K562 (cell line): ENCODE results near the gene SMIM23. TPM values are rescaled to one million over a fixed set of nuclear protein-coding genes. Genes with fewer than 3 reads are reported as not detected.

Source experiments
- ATAC-seq: fragments of 200-7000 bp; cut with Tn5 transposase; 3 replicates; pipeline ENCODE4 v1.9.1; 2020; ENCODE audit warnings: moderate library complexity
- BruUV-seq: library from RNA; stranded (reverse); fragments of 400-500 nt; replicated peaks from 2 replicates; lab custom pipeline; 2021; lab: Mats Ljungman, UMichigan
- CTCF ChIA-PET: fragments of 300-600 bp; formaldehyde crosslinking; extraction: SDS; loops from one replicate; lab custom pipeline; 2021; ENCODE audit warnings: low intra/inter-chr PET ratio; lab: Yijun Ruan, JAX
- POLR2A ChIA-PET: fragments of 300-600, 350-650 bp; sonication (Branson Sonifier 250); formaldehyde crosslinking; extraction: SDS; loops from one replicate; lab custom pipeline; 2021; ENCODE audit warnings: antibody characterized with exemption, inconsistent platforms; lab: Yijun Ruan, JAX
- DNase-seq, 4 experiments: peaks; one replicate each; pipeline versions ENCODE4 v3.0.0 to v3.0.0-alpha.2; 2011 to 2018; ENCODE audit warnings: low spot score in 3 of 4, mixed read lengths in 3 of 4; ENCODE audit errors: extremely low read depth in 1 of 4
- FAIRE-seq: peaks from 2 replicates; lab custom pipeline; 2011; peaks lifted over from hg19 to GRCh38; lab: Jason Lieb, UNC
- H2AFZ ChIP-seq: 2 replicates; pipeline ENCODE4 v1.6.0; 2011; ENCODE audit warnings: low read depth, low read length, control low read depth, inconsistent platforms
- H3K27ac ChIP-seq: fragments of 200-600 bp; 3 replicates; pipeline ENCODE4 v1.8.0; 2011; ENCODE audit warnings: low read depth, mild to moderate bottlenecking, control low read depth, inconsistent platforms, low read length, moderate library complexity, mixed read lengths; ENCODE audit errors: extremely low read depth
- H3K27me3 ChIP-seq, 2 experiments: fragments of 300-600 bp in 1 of 2; 2 replicates in 1 of 2; 3 replicates in 1 of 2; pipeline versions ENCODE4 v1.6.0 to v1.8.0; 2011; ENCODE audit warnings: inconsistent platforms in 2 of 2, low read length in 2 of 2, mild to moderate bottlenecking in 1 of 2, mixed read lengths in 1 of 2, moderate library complexity in 1 of 2; ENCODE audit not compliant: control insufficient read depth in 2 of 2, insufficient read depth in 2 of 2
- H3K36me3 ChIP-seq: fragments of 300-600 bp; 3 replicates; pipeline ENCODE4 v1.8.0; 2011; ENCODE audit warnings: mild to moderate bottlenecking, low read length, inconsistent platforms; ENCODE audit not compliant: control insufficient read depth, insufficient read depth
- H3K4me1 ChIP-seq, 2 experiments: fragments of 200-600 bp in 1 of 2; replicated peaks in 1 of 2; 2 replicates in 1 of 2; 3 replicates in 1 of 2; pipeline versions ENCODE4 v1.5.1 to v1.8.0; 2011; ENCODE audit warnings: inconsistent platforms in 2 of 2, low read length in 2 of 2, mild to moderate bottlenecking in 1 of 2, mixed read lengths in 1 of 2, moderate library complexity in 1 of 2; ENCODE audit not compliant: control insufficient read depth in 2 of 2, insufficient read depth in 2 of 2
- H3K4me2 ChIP-seq: 2 replicates; pipeline ENCODE4 v1.6.1; 2011; ENCODE audit warnings: low read length, control low read depth, inconsistent platforms, mixed read lengths; ENCODE audit not compliant: insufficient read depth
- H3K4me3 ChIP-seq: fragments of 200-600 bp; sonication (generic), shearing (Covaris generic); 2 replicates; pipeline ENCODE4 v1.5.1; 2016; ENCODE audit warnings: control low read depth, inconsistent platforms
- H3K79me2 ChIP-seq: fragments of 200-600 bp; 3 replicates; pipeline ENCODE4 v1.8.0; 2011; ENCODE audit warnings: low read length, inconsistent platforms; ENCODE audit not compliant: control insufficient read depth, insufficient read depth
- H3K9ac ChIP-seq, 2 experiments: 2 replicates each; pipeline versions ENCODE4 v1.6.0 to v1.6.1; 2011; ENCODE audit warnings: low read depth in 2 of 2, low read length in 2 of 2, control low read depth in 1 of 2, inconsistent platforms in 1 of 2, mild to moderate bottlenecking in 1 of 2, mixed read lengths in 1 of 2; ENCODE audit not compliant: insufficient read depth in 1 of 2
- H3K9me1 ChIP-seq: one replicate; pipeline ENCODE4 v1.6.0; 2011; ENCODE audit warnings: inconsistent platforms, mild to moderate bottlenecking, low read length, moderate library complexity; ENCODE audit not compliant: control insufficient read depth, insufficient read depth
- H3K9me3 ChIP-seq: replicated peaks from 2 replicates; pipeline ENCODE4 v1.5.1; 2011; ENCODE audit warnings: low read depth, low read length, inconsistent platforms; ENCODE audit not compliant: control insufficient read depth, insufficient read depth
- H4K20me1 ChIP-seq: replicated peaks from 2 replicates; pipeline ENCODE4 v1.6.1; 2011; ENCODE audit warnings: low read length, inconsistent platforms, mixed read lengths; ENCODE audit not compliant: control insufficient read depth, insufficient read depth
- CBFA2T2 ChIP-seq: fragments of 450-650 bp; conservative IDR thresholded peaks from 2 replicates; pipeline ENCODE4 v1.6.1; 2017; ENCODE audit warnings: mild to moderate bottlenecking
- CHD4 ChIP-seq: fragments of 200-600 bp; sonication (generic); IDR thresholded peaks from 3 replicates; pipeline ENCODE4 v1.6.1; 2012; ENCODE audit warnings: low read depth, mild to moderate bottlenecking, mixed read lengths, low read length, inconsistent platforms; ENCODE audit not compliant: insufficient read depth, insufficient replicate concordance, poor library complexity, severe bottlenecking
- CREB1 ChIP-seq, 2 experiments: sonication (generic) in 1 of 2; formaldehyde crosslinking in 1 of 2; IDR thresholded peaks; 2 replicates each; pipeline versions ENCODE4 v1.6.1 to v1.8.0; 2012 to 2022; ENCODE audit warnings: inconsistent platforms in 1 of 2, mild to moderate bottlenecking in 1 of 2, missing genetic modification reagents in 1 of 2, moderate library complexity in 1 of 2
- ELK3 ChIP-seq: fragments of 450-650 bp; formaldehyde crosslinking; IDR thresholded peaks from 2 replicates; pipeline ENCODE4 v1.4.0; 2020; ENCODE audit warnings: mild to moderate bottlenecking
- ETV5 ChIP-seq: sonication (generic); formaldehyde crosslinking; IDR thresholded peaks from 2 replicates; pipeline ENCODE4 v1.4.0; 2020; ENCODE audit warnings: low read depth, mild to moderate bottlenecking, missing genetic modification reagents
- HCFC1 ChIP-seq: IDR thresholded peaks from 2 replicates; pipeline ENCODE4 v1.6.1; 2012; ENCODE audit warnings: low read depth, low read length, improper control_type of control experiment
- MTA2 ChIP-seq: fragments of 450-650 bp; IDR thresholded peaks from 2 replicates; pipeline ENCODE4 v1.6.1; 2016; ENCODE audit warnings: low read depth
- TCFL5 ChIP-seq: fragments of 250-450 bp; sonication (Bioruptor Pico); conservative IDR thresholded peaks from 2 replicates; pipeline ENCODE4 v1.6.1; 2021; ENCODE audit warnings: mild to moderate bottlenecking, moderate library complexity, matching md5 sums
- U2AF2 ChIP-seq: fragments of 200-400 bp; formaldehyde crosslinking; optimal IDR thresholded peaks from 2 replicates; pipeline ENCODE3; 2017; ENCODE audit warnings: low read depth, mild to moderate bottlenecking, low read length
- XRCC5 ChIP-seq: fragments of 200-400 bp; formaldehyde crosslinking; IDR thresholded peaks from 2 replicates; pipeline ENCODE4 v1.6.1; 2017; ENCODE audit warnings: low read depth, mild to moderate bottlenecking, low read length
- ZNF445 ChIP-seq: fragments of 250-450 bp; sonication (Bioruptor Pico); IDR thresholded peaks from 2 replicates; pipeline ENCODE4 v1.4.0; 2020; ENCODE audit warnings: low read depth, mild to moderate bottlenecking, moderate library complexity
- ZNF778 ChIP-seq: fragments of 450-650 bp; formaldehyde crosslinking; IDR thresholded peaks from 2 replicates; pipeline ENCODE4 v1.4.0; 2020; ENCODE audit warnings: mild to moderate bottlenecking, moderate library complexity
- WGBS: fragments of 100-300 bp; shearing (Covaris generic); methylation state at CpG from one replicate; pipeline ENCODE4 v1.1.6; 2016; ENCODE audit warnings: low coverage, mixed read lengths; ENCODE audit not compliant: insufficient coverage; ENCODE audit errors: missing lambda C conversion rate; 5-methylcytosine and 5-hydroxymethylcytosine counted together
- in situ Hi-C: fragments of 300-500 bp; cut with MboI; formaldehyde crosslinking; loops from 4 replicates; pipeline ENCODE4 v1.15.0; 2018; ENCODE audit warnings: inconsistent platforms, mixed read lengths
- intact Hi-C: fragments of 100-400 bp; cut with micrococcal nuclease; formaldehyde crosslinking; loops from 2 replicates; pipeline ENCODE4 v1.14.2; 2022
- polyA plus RNA-seq, 8 experiments: library from polyadenylated mRNA; depleted of rRNA in 4 of 8; stranded (reverse) in 5 of 8; unstranded in 3 of 8; fragments of >200 nt; fragmentation: Nextera tagmentation in 2 of 8; fragmentation: Illumina TruSeq in 1 of 8; extraction: Ambion mirVana in 2 of 8; extraction: Trizol in 1 of 8; gene quantifications; 2 replicates each; pipeline versions ENCODE4 v1.2.1 to v1.2.3, GENCODE V29; 2011 to 2014; ENCODE audit warnings: inconsistent platforms in 1 of 8, missing spikeins in 1 of 8
- total RNA-seq, 7 experiments: library from RNA; depleted of rRNA in 6 of 7; stranded (reverse); fragments of >200 nt in 6 of 7; fragmentation: Illumina TruSeq in 2 of 7; extraction: Trizol in 2 of 7; gene quantifications; 2 replicates each; pipeline versions ENCODE4 v1.2.1 to v1.2.3, GENCODE V29; 2011 to 2021; ENCODE audit warnings: low replicate concordance in 1 of 7

The SMIM23 gene
- total and polyA plus RNA-seq, 9 of the 15 experiments (the other 6 are each of a cell fraction or from before 2014, with no cell fraction given), result not detected

- Histone ChIP-seq H3K36me3 (no peaks in the 10 kb centered on the region), H3K4me2 (no peak overlapping the region), H3K9me3 (no peaks in the 10 kb centered on the region), H2AFZ (no peak overlapping the region), H3K9me1 (no peaks in the 10 kb centered on the region), H4K20me1 (no peaks in the 10 kb centered on the region), H3K79me2 (no peaks in the 10 kb centered on the region), H3K9ac (no peak overlapping the region), H3K4me1 (no peaks in the 10 kb centered on the region), H3K27me3 (peaks cover 2 to 9% of the 10 kb centered on the region in 2 experiments; a peak in 2 of 5 replicates), H3K27ac (no peak overlapping the region), H3K4me3 (no peak overlapping the region)
- WGBS, result 4% methylated on average over 6 of the region's 6 CpGs
- ATAC-seq (no peak), FAIRE-seq (no peak), DNase-seq (no peak)
- TF ChIP-seq CHD4 (no peak), U2AF2 (no peak), ELK3 (no peak), ZNF445 (CRISPR knock-in tag) (no peak), ZNF778 (CRISPR knock-in tag) (no peak), XRCC5 (no peak), CREB1 (IDR thresholded peaks at IDR 0.05) (no peak), CREB1 (CRISPR knock-in tag; IDR thresholded peaks at IDR 0.05) (no peak), TCFL5 (CRISPR knock-in tag) (no peak), CBFA2T2 (no peak), MTA2 (no peak), HCFC1 (no peak), ETV5 (CRISPR knock-in tag) (no peak)
- CTCF ChIA-PET, result no interaction called here
- in situ Hi-C loops, result no loop called here
- intact Hi-C loops, result no loop called here
- no TSS peak for BruUV-seq
- POLR2A ChIA-PET, result interaction anchor here (1.3 kb wide), 1 partner anchor 109 kb away, joined by 4 read pairs; no protein-coding TSS in a partner anchor
Observed at GRCh38 chr5:171743436-171744076, 42.1 kb upstream of the SMIM23 start.
